OCI-LY3 (cell line): ENCODE data around the gene TMEM129.

Source experiments
- H2AFZ ChIP-seq: fragments of 200-600, 300-600 bp; shearing (Covaris generic); 2 replicates; pipeline ENCODE4 v1.6.0; 2014; ENCODE audit warnings: antibody characterized with exemption, low read depth, low read length
- H3K27ac ChIP-seq: fragments of 200-600, 300-600 bp; sonication (generic); 2 replicates; pipeline ENCODE4 v1.5.1; 2014; ENCODE audit warnings: mild to moderate bottlenecking, low read length, moderate library complexity, mixed read lengths
- H3K27me3 ChIP-seq: fragments of 200-600, 300-600 bp; sonication (generic); 2 replicates; pipeline ENCODE4 v1.6.1; 2014; ENCODE audit warnings: low read depth, low read length, mixed read lengths
- H3K36me3 ChIP-seq: fragments of 200-600, 300-600 bp; sonication (generic); replicated peaks from 2 replicates; pipeline ENCODE3; 2014; ENCODE audit warnings: low read depth, low read length, mixed read lengths
- H3K4me1 ChIP-seq: fragments of 300-600, 200-600 bp; sonication (generic); 2 replicates; pipeline ENCODE4 v1.6.1; 2014; ENCODE audit warnings: low read length, mixed read lengths
- H3K4me2 ChIP-seq: fragments of 200-600, 300-600 bp; sonication (generic); 2 replicates; pipeline ENCODE4 v1.6.1; 2014; ENCODE audit warnings: low read length, mixed read lengths
- H3K4me3 ChIP-seq: fragments of 300-600, 200-600 bp; sonication (generic); 2 replicates; pipeline ENCODE4 v1.5.1; 2014; ENCODE audit warnings: antibody characterized with exemption, mild to moderate bottlenecking, low read length, moderate library complexity
- H3K79me2 ChIP-seq: fragments of 300-600, 200-600 bp; shearing (Covaris generic); 2 replicates; pipeline ENCODE4 v1.6.1; 2014; ENCODE audit warnings: mild to moderate bottlenecking, low read length, mixed read lengths
- H3K9ac ChIP-seq: fragments of 300-600, 200-600 bp; shearing (Covaris generic); 2 replicates; pipeline ENCODE4 v1.6.0; 2014; ENCODE audit warnings: mild to moderate bottlenecking, low read length, moderate library complexity
- H3K9me3 ChIP-seq: fragments of 200-600, 300-600 bp; shearing (Covaris generic); 2 replicates; pipeline ENCODE4 v1.6.1; 2014; ENCODE audit warnings: low read length, mixed read lengths; ENCODE audit not compliant: insufficient read depth
- H4K20me1 ChIP-seq: fragments of 200-600, 300-600 bp; sonication (generic); 2 replicates; pipeline ENCODE4 v1.6.1; 2016; ENCODE audit warnings: low read length, mixed read lengths; ENCODE audit not compliant: insufficient read depth
- CTCF ChIP-seq: fragments of 200-600, 300-600 bp; sonication (generic); IDR thresholded peaks from 2 replicates; pipeline ENCODE4 v1.5.1; 2014; ENCODE audit warnings: antibody characterized with exemption, low read length, low read depth
- EZH2phosphoT487 ChIP-seq: fragments of 200-600 bp; shearing (Covaris generic); IDR thresholded peaks from 2 replicates; pipeline ENCODE4 v1.6.1; 2018; ENCODE audit warnings: antibody characterized with exemption, mixed run types, low read depth

The TMEM129 gene

GRCh38 chr4:1768367-1769034 is 47.4 kb upstream of the TMEM129 start:
- Histone ChIP-seq H3K9ac (no peak overlapping the region), H2AFZ (no peak overlapping the region), H3K4me3 (peak overlapping the region; percentile 70)

GRCh38 chr4:1767770-1768366 is 46.7 kb upstream of the TMEM129 start:
- Histone ChIP-seq H4K20me1 (no peaks in the 10 kb centered on the region), H3K4me3 (peak overlapping the region; percentile 70), H3K79me2 (no peaks in the 10 kb centered on the region), H3K27ac (no peak overlapping the region), H3K9ac (no peak overlapping the region), H2AFZ (no peak overlapping the region), H3K4me2 (peak overlapping the region; percentile 61), H3K36me3 (no peaks in the 10 kb centered on the region), H3K9me3 (no peaks in the 10 kb centered on the region), H3K4me1 (peaks cover 10% of the 10 kb centered on the region; the same call in 1 of the 2 replicates), H3K27me3 (peaks cover 6% of the 10 kb centered on the region; the same call in 1 of the 2 replicates)
- TF ChIP-seq CTCF, result peak; percentile 34
- TF ChIP-seq EZH2phosphoT487, result no peak

More at GRCh38 chr4:1768367-1769034, 47.4 kb upstream of the TMEM129 start:
- no peaks in the 10 kb centered on the region for H3K36me3 ChIP-seq
- TF ChIP-seq CTCF, result no peak
- H3K27ac ChIP-seq, result no peak overlapping the region
- peaks cover 6% of the 10 kb centered on the region; the same call in 1 of the 2 replicates for H3K27me3 ChIP-seq
- H4K20me1 ChIP-seq, result no peaks in the 10 kb centered on the region
- H3K79me2 ChIP-seq, result no peaks in the 10 kb centered on the region
- peaks cover 10% of the 10 kb centered on the region; the same call in 1 of the 2 replicates for H3K4me1 ChIP-seq
- no peaks in the 10 kb centered on the region for H3K9me3 ChIP-seq
- H3K4me2 ChIP-seq, result peak overlapping the region; percentile 61

GRCh38 chr4:1767061-1767769 is 46.1 kb upstream of the TMEM129 start:
- Histone ChIP-seq H2AFZ (no peak overlapping the region), H3K79me2 (no peaks in the 10 kb centered on the region), H3K4me3 (peak overlapping the region; percentile 70), H3K27me3 (peaks cover 6% of the 10 kb centered on the region; the same call in 1 of the 2 replicates), H3K4me2 (peak overlapping the region; percentile 61), H3K9me3 (no peaks in the 10 kb centered on the region), H4K20me1 (no peaks in the 10 kb centered on the region), H3K27ac (no peak overlapping the region), H3K4me1 (peaks cover 10% of the 10 kb centered on the region; the same call in 1 of the 2 replicates), H3K9ac (no peak overlapping the region), H3K36me3 (no peaks in the 10 kb centered on the region)
- TF ChIP-seq EZH2phosphoT487 (no peak), CTCF (no peak)
